ENCODE results near the gene PACS2.

DNA sequence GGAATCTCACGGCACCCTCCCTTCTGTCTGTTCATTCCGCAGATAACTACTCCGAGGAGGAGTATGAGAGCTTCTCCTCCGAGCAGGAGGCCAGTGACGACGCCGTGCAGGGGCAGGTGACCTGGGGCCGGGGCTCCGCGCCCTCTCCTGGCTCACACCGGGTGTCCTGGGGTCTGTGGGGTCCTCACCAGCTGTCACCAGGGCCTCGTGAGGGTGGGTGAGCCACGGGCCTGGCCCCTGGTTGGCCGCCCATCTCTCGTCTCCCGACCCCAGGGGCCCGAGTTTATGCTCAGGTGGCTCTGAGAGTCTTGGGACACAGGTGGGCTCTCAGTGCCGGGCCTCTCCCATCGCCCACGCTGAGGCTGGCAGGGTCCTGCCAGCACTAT is 53.5 kb downstream of the PACS2 start:
- TF ChIP-seq CTCF (IDR thresholded peaks at IDR 0.05) (no peak), RAD21 (IDR thresholded peaks at IDR 0.05; ENCODE audit: low read length) (no peak), REST (IDR thresholded peaks at IDR 0.05; ENCODE audit: low read depth, low read length) (no peak), FOXJ3 (CRISPR knock-in tag; IDR thresholded peaks at IDR 0.05) (no peak), FOSL2 (IDR thresholded peaks at IDR 0.05; ENCODE audit: borderline replicate concordance, low read depth) (no peak), JUND (IDR thresholded peaks at IDR 0.05) (no peak)
- TF ChIP-seq, protein P1, sequence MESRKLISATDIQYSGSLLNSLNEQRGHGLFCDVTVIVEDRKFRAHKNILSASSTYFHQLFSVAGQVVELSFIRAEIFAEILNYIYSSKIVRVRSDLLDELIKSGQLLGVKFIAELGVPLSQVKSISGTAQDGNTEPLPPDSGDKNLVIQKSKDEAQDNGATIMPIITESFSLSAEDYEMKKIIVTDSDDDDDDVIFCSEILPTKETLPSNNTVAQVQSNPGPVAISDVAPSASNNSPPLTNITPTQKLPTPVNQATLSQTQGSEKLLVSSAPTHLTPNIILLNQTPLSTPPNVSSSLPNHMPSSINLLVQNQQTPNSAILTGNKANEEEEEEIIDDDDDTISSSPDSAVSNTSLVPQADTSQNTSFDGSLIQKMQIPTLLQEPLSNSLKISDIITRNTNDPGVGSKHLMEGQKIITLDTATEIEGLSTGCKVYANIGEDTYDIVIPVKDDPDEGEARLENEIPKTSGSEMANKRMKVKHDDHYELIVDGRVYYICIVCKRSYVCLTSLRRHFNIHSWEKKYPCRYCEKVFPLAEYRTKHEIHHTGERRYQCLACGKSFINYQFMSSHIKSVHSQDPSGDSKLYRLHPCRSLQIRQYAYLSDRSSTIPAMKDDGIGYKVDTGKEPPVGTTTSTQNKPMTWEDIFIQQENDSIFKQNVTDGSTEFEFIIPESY (IDR thresholded peaks at IDR 0.05; ENCODE audit: borderline replicate concordance, low read depth), result no peak
- TF ChIP-seq, protein P2, sequence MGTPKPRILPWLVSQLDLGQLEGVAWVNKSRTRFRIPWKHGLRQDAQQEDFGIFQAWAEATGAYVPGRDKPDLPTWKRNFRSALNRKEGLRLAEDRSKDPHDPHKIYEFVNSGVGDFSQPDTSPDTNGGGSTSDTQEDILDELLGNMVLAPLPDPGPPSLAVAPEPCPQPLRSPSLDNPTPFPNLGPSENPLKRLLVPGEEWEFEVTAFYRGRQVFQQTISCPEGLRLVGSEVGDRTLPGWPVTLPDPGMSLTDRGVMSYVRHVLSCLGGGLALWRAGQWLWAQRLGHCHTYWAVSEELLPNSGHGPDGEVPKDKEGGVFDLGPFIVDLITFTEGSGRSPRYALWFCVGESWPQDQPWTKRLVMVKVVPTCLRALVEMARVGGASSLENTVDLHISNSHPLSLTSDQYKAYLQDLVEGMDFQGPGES (IDR thresholded peaks at IDR 0.05; ENCODE audit: low read depth, low read length), result no peak
- TF ChIP-seq, protein P3, sequence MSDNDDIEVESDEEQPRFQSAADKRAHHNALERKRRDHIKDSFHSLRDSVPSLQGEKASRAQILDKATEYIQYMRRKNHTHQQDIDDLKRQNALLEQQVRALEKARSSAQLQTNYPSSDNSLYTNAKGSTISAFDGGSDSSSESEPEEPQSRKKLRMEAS (IDR thresholded peaks at IDR 0.05; ENCODE audit: low read depth), result no peak

Measured in SK-N-SH (cell line).